CD4-positive, alpha-beta T cell (primary cell): ENCODE measurements around the gene C10orf95. TPM values are rescaled to one million over a fixed set of nuclear protein-coding genes. Genes with fewer than 3 reads are reported as not detected.
A peak's percentile ranks its signal among the peaks of the same experiment; 100 is the strongest.
"Not testable (repeated sequence)": the region's sequence is repeated elsewhere in the genome, so short reads cannot be mapped to it uniquely, and the experiment has no call there.

Experiments
- ATAC-seq: fragments of 200-7000 bp; cut with Tn5 transposase; one replicate; pipeline ENCODE4 v1.10.0; 2022; ENCODE audit warnings: mild to moderate bottlenecking; ENCODE audit not compliant: poor library complexity
- CTCF ChIA-PET: fragments of 350-600 bp; sonication (Branson Sonifier 250); formaldehyde crosslinking; loops from one replicate; lab custom pipeline; 2021; ENCODE audit warnings: antibody characterized with exemption, inconsistent platforms; lab: Charles Lee
- POLR2A ChIA-PET: fragments of 350-600 bp; sonication (Branson Sonifier 250); formaldehyde crosslinking; loops from one replicate; lab custom pipeline; 2021; ENCODE audit warnings: antibody characterized with exemption, inconsistent platforms; lab: Charles Lee
- DNase-seq, 14 experiments: peaks; one replicate each; pipeline ENCODE4 v3.0.0-alpha.2; 2013 to 2020; ENCODE audit warnings: mixed read lengths in 2 of 14
- H3K27ac ChIP-seq, 2 donors: one replicate each; pipeline versions ENCODE4 v1.5.1 to v1.7.0; 2013; ENCODE audit warnings: low read length in 2 of 2, low read depth in 1 of 2, mild to moderate bottlenecking in 1 of 2
- H3K27me3 ChIP-seq, 2 experiments: 1 replicate in 1 of 2; 2 replicates in 1 of 2; pipeline versions ENCODE4 v1.6.1 to v1.7.0; 2013; ENCODE audit warnings: low read length in 2 of 2, control low read depth in 1 of 2, mild to moderate bottlenecking in 1 of 2, moderate library complexity in 1 of 2; ENCODE audit not compliant: insufficient read depth in 2 of 2, control insufficient read depth in 1 of 2
- H3K36me3 ChIP-seq: one replicate; pipeline ENCODE4 v1.6.1; 2013; ENCODE audit warnings: low read length, control low read depth; ENCODE audit not compliant: insufficient read depth
- H3K4me1 ChIP-seq: one replicate; pipeline ENCODE4 v1.6.1; 2013; ENCODE audit warnings: low read length, control low read depth; ENCODE audit not compliant: insufficient read depth
- H3K4me3 ChIP-seq: one replicate; pipeline ENCODE4 v1.5.1; 2013; ENCODE audit warnings: mild to moderate bottlenecking, low read length, moderate library complexity
- H3K9me3 ChIP-seq, 2 experiments: 1 replicate in 1 of 2; 2 replicates in 1 of 2; pipeline versions ENCODE4 v1.6.1 to v1.7.0; 2013; ENCODE audit warnings: low read length in 2 of 2, mild to moderate bottlenecking in 2 of 2, control low read depth in 1 of 2, moderate library complexity in 1 of 2; ENCODE audit not compliant: control insufficient read depth in 1 of 2, insufficient read depth in 1 of 2
- H3K27ac Mint-ChIP-seq: one replicate; pipeline ENCODE4 v1.8.0; 2020; ENCODE audit warnings: mixed read lengths
- H3K27me3 Mint-ChIP-seq: one replicate; pipeline ENCODE4 v1.8.0; 2021; ENCODE audit warnings: mixed read lengths
- H3K36me3 Mint-ChIP-seq: one replicate; pipeline ENCODE4 v1.8.0; 2021; ENCODE audit warnings: low read depth, mixed read lengths
- H3K4me1 Mint-ChIP-seq: one replicate; pipeline ENCODE4 v1.8.0; 2021; ENCODE audit warnings: low read depth, mixed read lengths
- H3K4me3 Mint-ChIP-seq: one replicate; pipeline ENCODE4 v1.8.0; 2020; ENCODE audit warnings: mild to moderate bottlenecking, mixed read lengths
- H3K9me3 Mint-ChIP-seq: one replicate; pipeline ENCODE4 v1.8.0; 2020; ENCODE audit warnings: mixed read lengths
- intact Hi-C, 2 experiments: fragments of 100-400 bp; cut with DNase I in 1 of 2; cut with micrococcal nuclease in 1 of 2; formaldehyde crosslinking; loops; one replicate each; pipeline versions ENCODE4 v1.15.1 to v1.9.0; 2023 to 2025; cut with DNase I, micrococcal nuclease
- total RNA-seq, 174 experiments: library from RNA in 2 of 174; stranded (reverse) in 2 of 174; gene quantifications; one replicate each; pipeline ENCODE4 v1.2.3 and lab custom pipeline; 2021 to 2026
- TF ChIP-seq, protein P1 (sequence below): fragments of 200-600 bp; IDR thresholded peaks from one replicate; pipeline ENCODE4 v1.8.0; 2022; ENCODE audit warnings: antibody characterized with exemption, mild to moderate bottlenecking

C10orf95 gene
- total RNA-seq, 2 experiments from 2014 or later: 0.16 to 0.28 TPM

DNA sequence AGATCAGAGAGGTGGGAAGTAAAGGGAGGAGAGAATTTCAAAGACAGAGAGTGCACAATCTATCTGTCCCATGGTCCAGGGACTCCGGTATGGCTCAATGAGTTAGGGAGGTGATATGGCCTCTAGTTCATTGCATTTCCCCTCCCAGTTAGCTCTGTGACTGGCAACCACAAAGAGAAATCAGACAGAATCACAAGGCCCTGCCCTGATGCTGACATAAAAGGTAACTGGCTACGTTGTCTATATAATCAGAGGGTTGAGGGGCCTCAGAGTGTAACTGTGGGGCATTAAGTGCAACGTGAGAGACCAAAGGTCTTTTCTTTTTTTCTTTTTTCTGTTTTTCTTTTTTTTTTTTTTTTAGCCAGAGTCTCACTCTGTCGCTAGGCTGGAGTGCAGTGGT is 7.3 kb upstream of the C10orf95 start:
- Histone ChIP-seq H3K27me3 (no peaks in the 10 kb centered on the region), H3K36me3 (peaks cover 13% of the 10 kb centered on the region), H3K9me3 (no peaks in the 10 kb centered on the region), H3K4me1 (peaks cover 28% of the 10 kb centered on the region), H3K27ac (no peak overlapping the region), H3K4me3 (no peak overlapping the region)
- ChIA-PET POLR2A (interaction anchor here (6.4 kb wide), 1 partner anchor 8 kb away, joined by 90 read pairs; the partner anchor contains the start of gene C10orf95), CTCF (no interaction called here)
- DNase-seq (no peak), ATAC-seq (no peak)
- no peak overlapping the region for H3K27ac Mint-ChIP-seq
- H3K27me3 Mint-ChIP-seq: no peaks in the 10 kb centered on the region
- peaks cover 10% of the 10 kb centered on the region for H3K36me3 Mint-ChIP-seq
- H3K4me1 Mint-ChIP-seq: peaks cover 29% of the 10 kb centered on the region
- TF ChIP-seq, protein P1, sequence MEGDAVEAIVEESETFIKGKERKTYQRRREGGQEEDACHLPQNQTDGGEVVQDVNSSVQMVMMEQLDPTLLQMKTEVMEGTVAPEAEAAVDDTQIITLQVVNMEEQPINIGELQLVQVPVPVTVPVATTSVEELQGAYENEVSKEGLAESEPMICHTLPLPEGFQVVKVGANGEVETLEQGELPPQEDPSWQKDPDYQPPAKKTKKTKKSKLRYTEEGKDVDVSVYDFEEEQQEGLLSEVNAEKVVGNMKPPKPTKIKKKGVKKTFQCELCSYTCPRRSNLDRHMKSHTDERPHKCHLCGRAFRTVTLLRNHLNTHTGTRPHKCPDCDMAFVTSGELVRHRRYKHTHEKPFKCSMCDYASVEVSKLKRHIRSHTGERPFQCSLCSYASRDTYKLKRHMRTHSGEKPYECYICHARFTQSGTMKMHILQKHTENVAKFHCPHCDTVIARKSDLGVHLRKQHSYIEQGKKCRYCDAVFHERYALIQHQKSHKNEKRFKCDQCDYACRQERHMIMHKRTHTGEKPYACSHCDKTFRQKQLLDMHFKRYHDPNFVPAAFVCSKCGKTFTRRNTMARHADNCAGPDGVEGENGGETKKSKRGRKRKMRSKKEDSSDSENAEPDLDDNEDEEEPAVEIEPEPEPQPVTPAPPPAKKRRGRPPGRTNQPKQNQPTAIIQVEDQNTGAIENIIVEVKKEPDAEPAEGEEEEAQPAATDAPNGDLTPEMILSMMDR: no peak
- no peaks in the 10 kb centered on the region for H3K9me3 Mint-ChIP-seq
- intact Hi-C loops: no loop called here
- peak overlapping the region; percentile 76 for H3K4me3 Mint-ChIP-seq

DNA sequence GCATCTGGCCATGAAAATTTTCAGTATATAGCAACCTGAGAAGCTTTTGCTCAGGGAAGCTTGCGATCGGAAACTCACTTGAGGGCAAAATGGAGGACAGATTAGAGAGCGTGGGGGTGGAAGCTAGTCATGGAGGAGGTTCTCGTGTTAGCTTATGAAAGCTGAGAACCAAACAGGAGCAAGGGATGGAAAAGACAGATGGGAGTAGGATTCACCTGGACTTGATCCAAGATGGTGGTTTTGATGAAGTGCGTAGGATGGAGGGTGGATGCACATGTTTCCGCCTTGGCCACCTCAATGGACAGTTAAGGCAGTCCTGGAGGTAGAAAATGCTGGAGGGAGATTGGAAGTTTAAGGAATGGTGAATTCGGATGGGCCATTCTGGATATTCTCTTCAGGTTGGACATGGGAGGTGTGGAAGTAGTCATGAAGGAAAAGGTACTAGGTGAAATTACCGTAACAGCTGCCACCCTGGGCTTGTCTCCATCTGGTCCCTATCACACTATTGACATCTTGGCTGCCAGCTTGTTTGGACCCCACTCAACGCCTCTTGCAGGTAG is 6.3 kb upstream of the C10orf95 start:
- no peak for ATAC-seq
- Mint-ChIP-seq H3K4me3 (peak overlapping the region; percentile 2), H3K9me3 (no peaks in the 10 kb centered on the region), H3K27me3 (no peaks in the 10 kb centered on the region), H3K36me3 (peaks cover 17% of the 10 kb centered on the region), H3K4me1 (peaks cover 31% of the 10 kb centered on the region), H3K27ac (peak overlapping the region; percentile 25)
- peaks cover 13% of the 10 kb centered on the region for H3K36me3 ChIP-seq
- CTCF ChIA-PET: interaction anchor here (1.8 kb wide), 1 partner anchor 21 kb away, joined by 5 read pairs; no protein-coding TSS in a partner anchor
- DNase-seq: no peak
- intact Hi-C loops: no loop called here
- H3K9me3 ChIP-seq: no peaks in the 10 kb centered on the region
- TF ChIP-seq, protein P1: no peak
- H3K4me1 ChIP-seq: peaks cover 33% of the 10 kb centered on the region
- H3K27me3 ChIP-seq: no peaks in the 10 kb centered on the region
- POLR2A ChIA-PET: interaction anchor here (6.4 kb wide), 1 partner anchor 7 kb away, joined by 90 read pairs; the partner anchor contains the start of gene C10orf95
- H3K27ac ChIP-seq: no peak overlapping the region
- H3K4me3 ChIP-seq: no peak overlapping the region

DNA sequence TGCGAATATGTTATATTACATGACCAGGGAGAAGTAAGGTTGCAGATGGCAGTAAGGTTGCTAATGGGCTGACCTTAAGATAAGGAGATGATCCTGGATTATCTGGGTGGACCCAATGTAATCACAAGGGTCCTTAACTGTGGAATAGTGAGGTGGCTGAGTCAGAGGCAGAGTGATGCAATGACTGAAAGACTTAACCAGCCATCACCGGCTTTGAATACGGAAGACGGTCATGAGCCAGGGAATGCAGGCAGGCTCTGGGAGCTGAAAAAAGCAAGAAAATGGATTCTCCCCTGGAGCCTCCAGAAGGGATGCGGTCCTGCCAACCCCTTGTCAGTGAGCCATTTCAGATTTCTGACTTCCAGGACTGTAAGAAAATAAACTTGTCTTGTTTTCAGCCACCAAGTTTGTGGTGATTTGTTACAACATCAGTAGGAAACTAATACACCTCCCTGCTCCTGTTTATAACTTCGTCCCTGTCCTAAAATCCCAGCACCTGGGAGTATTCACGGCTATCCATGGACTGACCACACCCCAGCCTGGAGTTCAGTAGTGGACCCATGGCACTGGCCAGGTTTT is 4.6 kb upstream of the C10orf95 start:
- ChIA-PET CTCF (interaction anchor here (1.8 kb wide), 1 partner anchor 23 kb away, joined by 5 read pairs; no protein-coding TSS in a partner anchor), POLR2A (no interaction called here)
- Histone ChIP-seq H3K4me3 (no peak overlapping the region), H3K27ac (no peak overlapping the region), H3K9me3 (no peaks in the 10 kb centered on the region), H3K36me3 (peaks cover 16% of the 10 kb centered on the region), H3K4me1 (peaks cover 34% of the 10 kb centered on the region), H3K27me3 (no peaks in the 10 kb centered on the region)
- peaks cover 22% of the 10 kb centered on the region for H3K4me1 Mint-ChIP-seq
- H3K4me3 Mint-ChIP-seq: no peak overlapping the region
- intact Hi-C loops: no loop called here
- ATAC-seq: no peak
- TF ChIP-seq, protein P1: no peak
- peaks cover 24% of the 10 kb centered on the region for H3K36me3 Mint-ChIP-seq
- H3K9me3 Mint-ChIP-seq: no peaks in the 10 kb centered on the region
- no peak overlapping the region for H3K27ac Mint-ChIP-seq
- peak in 2 of 14 experiments; percentile 54 to 57 for DNase-seq
- no peaks in the 10 kb centered on the region for H3K27me3 Mint-ChIP-seq

DNA sequence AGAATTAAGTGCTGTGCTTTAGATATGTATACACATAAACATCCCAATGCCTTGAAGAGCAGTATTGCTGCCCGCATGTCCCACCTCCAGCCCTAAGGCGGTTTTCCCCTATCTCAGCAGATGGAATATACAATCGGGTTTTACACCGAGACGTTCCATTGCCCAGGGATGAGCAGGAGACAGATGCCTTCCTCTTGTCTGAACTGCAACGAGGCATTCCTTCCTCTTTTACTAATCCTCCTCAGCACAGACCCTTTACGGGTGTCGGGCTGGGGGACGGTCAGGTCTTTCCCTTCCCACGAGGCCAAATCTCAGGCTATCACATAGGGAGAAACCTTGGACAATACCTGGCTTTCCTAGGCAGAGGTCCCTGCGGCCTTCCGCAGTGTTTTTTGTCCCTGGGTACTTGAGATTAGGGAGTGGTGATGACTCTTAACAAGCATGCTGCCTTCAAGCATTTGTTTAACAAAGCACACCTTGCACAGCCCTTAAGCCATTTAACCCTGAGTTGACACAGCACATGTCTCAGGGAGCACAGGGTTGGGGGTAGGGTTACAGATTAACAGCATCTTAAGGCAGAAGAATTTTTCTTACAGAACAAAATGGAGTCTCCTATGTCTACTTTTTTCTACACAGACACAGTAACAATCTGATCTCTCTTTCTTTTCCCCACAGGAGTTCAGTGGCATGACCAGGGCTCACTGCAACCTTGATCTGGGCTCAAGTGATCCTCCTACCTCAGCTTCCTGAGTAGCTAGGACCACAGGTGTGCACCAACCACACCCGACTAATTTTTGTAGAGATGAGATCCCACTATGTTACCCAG is 3.5 kb upstream of the C10orf95 start:
- H3K4me3 ChIP-seq, H3K27me3 ChIP-seq, H3K27ac Mint-ChIP-seq, H3K27ac ChIP-seq, POLR2A ChIA-PET, CTCF ChIA-PET, H3K9me3 ChIP-seq, ATAC-seq, DNase-seq, H3K27me3 Mint-ChIP-seq, H3K4me3 Mint-ChIP-seq, H3K9me3 Mint-ChIP-seq: not testable (repeated sequence)
- peaks cover 16% of the 10 kb centered on the region for H3K36me3 ChIP-seq
- Mint-ChIP-seq H3K36me3 (peaks cover 29% of the 10 kb centered on the region), H3K4me1 (peaks cover 18% of the 10 kb centered on the region)
- H3K4me1 ChIP-seq: peaks cover 31% of the 10 kb centered on the region
- intact Hi-C loops: loop anchor here in 1 of 2 experiments (5.0 kb wide), 1 partner anchor 47 kb away; the partner anchor contains the start of genes ACTR1A and SUFU
